HCT116 (cell line): ENCODE data around the gene PIP5KL1. TPM values are rescaled to one million over a fixed set of nuclear protein-coding genes. Genes with fewer than 3 reads are reported as not detected.

Experiments used
- ATAC-seq: fragments of 200-7000 bp; cut with Tn5 transposase; 2 replicates; pipeline ENCODE4 v1.9.1; 2020; ENCODE audit warnings: mild to moderate bottlenecking, moderate library complexity
- BruUV-seq: library from RNA; stranded (reverse); fragments of 400-500 nt; replicated peaks from 2 replicates; lab custom pipeline; 2021; lab: Mats Ljungman, UMichigan
- CTCF ChIA-PET: fragments of 300-600 bp; sonication (Branson Sonifier 250); formaldehyde crosslinking; loops from one replicate; lab custom pipeline; 2021; ENCODE audit warnings: antibody characterized with exemption; lab: Charles Lee
- POLR2A ChIA-PET: fragments of 300-600, 350-600 bp; sonication (Branson Sonifier 250); formaldehyde crosslinking; loops from one replicate; lab custom pipeline; 2021; ENCODE audit warnings: antibody characterized with exemption; lab: Charles Lee
- RAD21 ChIA-PET, 2 experiments: fragments of 300-600 bp; sonication (Branson Sonifier 250); formaldehyde crosslinking; loops; one replicate each; lab custom pipeline; 2023; ENCODE audit warnings: low total read pairs in 2 of 2; ENCODE audit not compliant: uncharacterized antibody in 2 of 2, unreplicated experiment in 2 of 2, low non-redundant PET in 1 of 2; lab: Charles Lee
- DNase-seq: peaks from one replicate; pipeline ENCODE4 v3.0.0-alpha.2; 2010; ENCODE audit warnings: low read depth, low spot score
- H2AFZ ChIP-seq: fragments of 200-600 bp; shearing (Covaris generic), sonication (generic); 2 replicates; pipeline ENCODE4 v1.6.1; 2017; ENCODE audit warnings: low read depth, mixed run types, mixed read lengths, antibody characterized with exemption, low read length; ENCODE audit not compliant: poor library complexity, severe bottlenecking
- H3K27ac ChIP-seq: 2 replicates; pipeline ENCODE4 v1.5.1; 2012; ENCODE audit warnings: low read depth, low read length
- H3K27me3 ChIP-seq: fragments of 200-600 bp; sonication (generic); 2 replicates; pipeline ENCODE4 v1.6.1; 2016; ENCODE audit warnings: mixed run types, low read length, mixed read lengths; ENCODE audit not compliant: insufficient read depth
- H3K36me3 ChIP-seq, 2 experiments: fragments of 200-500 bp in 1 of 2; fragments of 200-600 bp in 1 of 2; sonication (Bioruptor generic) in 1 of 2; sonication (generic) in 1 of 2; 2 replicates each; pipeline versions ENCODE4 v1.5.1 to v1.6.1; 2014 to 2016; ENCODE audit warnings: low read length in 2 of 2, inconsistent platforms in 1 of 2, mixed read lengths in 1 of 2, mixed run types in 1 of 2; ENCODE audit not compliant: insufficient read depth in 2 of 2, control insufficient read depth in 1 of 2
- H3K4me1 ChIP-seq, 2 experiments: fragments of 200-600 bp in 1 of 2; sonication (generic) in 1 of 2; 2 replicates each; pipeline versions ENCODE4 v1.5.1 to v1.6.1; 2012 to 2017; ENCODE audit warnings: low read length in 2 of 2, inconsistent platforms in 1 of 2, mild to moderate bottlenecking in 1 of 2, mixed read lengths in 1 of 2, mixed run types in 1 of 2, moderate library complexity in 1 of 2; ENCODE audit not compliant: insufficient read depth in 2 of 2, control insufficient read depth in 1 of 2
- H3K4me2 ChIP-seq: fragments of 200-600 bp; sonication (generic); 2 replicates; pipeline ENCODE4 v1.6.1; 2017; ENCODE audit warnings: mixed run types, low read length, mixed read lengths
- H3K4me3 ChIP-seq, 2 experiments: fragments of 200-600 bp in 1 of 2; sonication (generic) in 1 of 2; replicated peaks in 1 of 2; 2 replicates each; pipeline ENCODE4 v1.5.1; 2011 to 2016; ENCODE audit warnings: low read length in 2 of 2, control low read depth in 1 of 2, low read depth in 1 of 2, mild to moderate bottlenecking in 1 of 2, mixed read lengths in 1 of 2, mixed run types in 1 of 2
- H3K79me2 ChIP-seq: fragments of 200-600 bp; sonication (generic); 2 replicates; pipeline ENCODE4 v1.6.1; 2017; ENCODE audit warnings: mild to moderate bottlenecking, mixed run types, low read length, moderate library complexity, mixed read lengths; ENCODE audit not compliant: insufficient read depth
- H3K9ac ChIP-seq: fragments of 200-600 bp; sonication (generic); 2 replicates; pipeline ENCODE4 v1.6.1; 2016; ENCODE audit warnings: low read length, mixed read lengths
- H3K9me2 ChIP-seq: fragments of 200-600 bp; sonication (generic), shearing (Covaris generic); 2 replicates; pipeline ENCODE4 v1.6.1; 2017; ENCODE audit warnings: mixed run types, mild to moderate bottlenecking, moderate library complexity; ENCODE audit not compliant: insufficient read depth
- H3K9me3 ChIP-seq, 2 experiments: fragments of 200-500 bp in 1 of 2; fragments of 200-600 bp in 1 of 2; sonication (Bioruptor generic) in 1 of 2; sonication (generic) in 1 of 2; 2 replicates each; pipeline ENCODE4 v1.6.1; 2014 to 2017; ENCODE audit warnings: low read length in 2 of 2, mixed read lengths in 2 of 2, inconsistent platforms in 1 of 2, low read depth in 1 of 2, mild to moderate bottlenecking in 1 of 2, mixed run types in 1 of 2, moderate library complexity in 1 of 2; ENCODE audit not compliant: control insufficient read depth in 1 of 2, insufficient read depth in 1 of 2
- H4K20me1 ChIP-seq: fragments of 200-600 bp; sonication (generic), shearing (Covaris generic); 2 replicates; pipeline ENCODE4 v1.6.1; 2017; ENCODE audit warnings: mixed run types, mild to moderate bottlenecking, moderate library complexity; ENCODE audit not compliant: insufficient read depth
- EZH2phosphoT487 ChIP-seq: fragments of 200-600 bp; IDR thresholded peaks from 2 replicates; pipeline ENCODE4 v1.6.1; 2018; ENCODE audit warnings: antibody characterized with exemption, borderline replicate concordance
- JUND ChIP-seq: IDR thresholded peaks from 2 replicates; pipeline ENCODE4 v1.6.1; 2012
- POLR2A ChIP-seq: IDR thresholded peaks from 2 replicates; pipeline ENCODE4 v1.7.0; 2011; ENCODE audit warnings: borderline replicate concordance; ENCODE audit not compliant: insufficient read depth, insufficient read length; ENCODE audit errors: extremely low read depth
- RAD21 ChIP-seq: IDR thresholded peaks from 2 replicates; pipeline ENCODE4 v1.6.1; 2012; ENCODE audit warnings: low read depth, mild to moderate bottlenecking
- ZFX ChIP-seq: fragments of 450-650 bp; IDR thresholded peaks from 2 replicates; pipeline ENCODE4 v1.6.1; 2017
- ZNF274 ChIP-seq: fragments of 200-500 bp; sonication (Bioruptor generic); IDR thresholded peaks from 2 replicates; pipeline ENCODE4 v1.6.1; 2014; ENCODE audit warnings: mild to moderate bottlenecking, low read depth, low read length, inconsistent platforms
- intact Hi-C: fragments of 100-400 bp; cut with micrococcal nuclease; formaldehyde crosslinking; loops from 2 replicates; pipeline ENCODE4 v1.10.0; 2022
- total RNA-seq: library from RNA; stranded (reverse); gene quantifications from one replicate; pipeline ENCODE4 v1.2.1, GENCODE V29; 2021; ENCODE audit not compliant: unreplicated experiment
- TF ChIP-seq, protein P1 (sequence below), 3 experiments: fragments of 200-600 bp in 1 of 3; sonication (generic) in 1 of 3; IDR thresholded peaks in 2 of 3; conservative IDR thresholded peaks in 1 of 3; 2 replicates each; pipeline ENCODE4 v1.5.1; 2012 to 2017; ENCODE audit warnings: low read depth in 2 of 3, low read length in 2 of 3, antibody characterized with exemption in 1 of 3, borderline replicate concordance in 1 of 3, control low read depth in 1 of 3, mild to moderate bottlenecking in 1 of 3, mixed read lengths in 1 of 3, mixed run types in 1 of 3, moderate library complexity in 1 of 3; ENCODE audit not compliant: insufficient read depth in 1 of 3
- TF ChIP-seq, protein P2 (sequence below): IDR thresholded peaks from 2 replicates; pipeline ENCODE4 v1.6.1; 2012

PIP5KL1 gene
- total RNA-seq, 1 experiment from 2014 or later, result 37.6 TPM

DNA sequence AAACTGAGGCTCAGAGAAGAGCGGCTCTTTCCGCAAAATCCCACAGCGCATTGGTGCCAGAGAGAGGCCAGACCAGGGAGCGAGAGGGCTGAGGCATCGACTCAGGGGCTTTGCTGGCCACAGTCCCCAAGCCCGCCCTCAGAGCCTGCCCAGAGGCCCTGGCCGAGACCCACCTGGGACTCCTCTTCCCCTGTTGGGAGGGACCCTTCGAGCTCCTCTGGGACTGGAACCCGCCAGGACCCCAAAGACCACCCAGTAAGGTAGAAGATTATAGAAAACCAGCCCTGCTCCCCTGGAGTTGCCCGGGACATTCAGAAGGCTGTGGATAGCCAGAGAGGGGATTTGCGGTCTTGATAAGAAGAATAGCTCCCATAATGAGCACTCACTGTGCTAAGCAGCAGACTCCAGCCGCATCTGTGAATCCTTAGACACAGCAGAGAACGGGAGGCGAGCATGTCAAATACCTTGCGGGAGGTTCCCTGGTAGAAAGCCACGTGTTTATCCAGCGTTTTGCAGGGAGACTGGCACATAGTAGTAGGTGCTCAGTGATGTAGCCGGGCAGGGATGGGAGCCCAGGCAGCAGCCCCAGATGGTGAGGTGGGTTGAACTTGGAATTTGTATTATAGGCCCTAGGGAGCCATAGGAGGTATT is 52.5 kb downstream of the PIP5KL1 start:
- intact Hi-C loops, result no loop called here
- H3K27me3 ChIP-seq, result no peaks in the 10 kb centered on the region
- H3K36me3 ChIP-seq, result no peaks in the 10 kb centered on the region
- no peaks in the 10 kb centered on the region; the same call in 1 of the 2 replicates for H3K79me2 ChIP-seq
- H3K27ac ChIP-seq, result peak overlapping the region; percentile 32; the same call in 1 of the 2 replicates
- no peaks in the 10 kb centered on the region for H3K9me2 ChIP-seq
- no peak overlapping the region for H2AFZ ChIP-seq
- TF ChIP-seq JUND (no peak), EZH2phosphoT487 (no peak), ZFX (no peak), RAD21 (no peak), POLR2A (no peak), ZNF274 (no peak)
- TF ChIP-seq, protein P1, sequence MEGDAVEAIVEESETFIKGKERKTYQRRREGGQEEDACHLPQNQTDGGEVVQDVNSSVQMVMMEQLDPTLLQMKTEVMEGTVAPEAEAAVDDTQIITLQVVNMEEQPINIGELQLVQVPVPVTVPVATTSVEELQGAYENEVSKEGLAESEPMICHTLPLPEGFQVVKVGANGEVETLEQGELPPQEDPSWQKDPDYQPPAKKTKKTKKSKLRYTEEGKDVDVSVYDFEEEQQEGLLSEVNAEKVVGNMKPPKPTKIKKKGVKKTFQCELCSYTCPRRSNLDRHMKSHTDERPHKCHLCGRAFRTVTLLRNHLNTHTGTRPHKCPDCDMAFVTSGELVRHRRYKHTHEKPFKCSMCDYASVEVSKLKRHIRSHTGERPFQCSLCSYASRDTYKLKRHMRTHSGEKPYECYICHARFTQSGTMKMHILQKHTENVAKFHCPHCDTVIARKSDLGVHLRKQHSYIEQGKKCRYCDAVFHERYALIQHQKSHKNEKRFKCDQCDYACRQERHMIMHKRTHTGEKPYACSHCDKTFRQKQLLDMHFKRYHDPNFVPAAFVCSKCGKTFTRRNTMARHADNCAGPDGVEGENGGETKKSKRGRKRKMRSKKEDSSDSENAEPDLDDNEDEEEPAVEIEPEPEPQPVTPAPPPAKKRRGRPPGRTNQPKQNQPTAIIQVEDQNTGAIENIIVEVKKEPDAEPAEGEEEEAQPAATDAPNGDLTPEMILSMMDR (IDR thresholded peaks at IDR 0.05 in 2 of 3, conservative IDR thresholded peaks at IDR 0.05 in 1 of 3; ENCODE audit: borderline replicate concordance in 1 of 3, insufficient read depth in 1 of 3, low read depth in 2 of 3, low read length in 2 of 3), result no peak
- TF ChIP-seq, protein P2, sequence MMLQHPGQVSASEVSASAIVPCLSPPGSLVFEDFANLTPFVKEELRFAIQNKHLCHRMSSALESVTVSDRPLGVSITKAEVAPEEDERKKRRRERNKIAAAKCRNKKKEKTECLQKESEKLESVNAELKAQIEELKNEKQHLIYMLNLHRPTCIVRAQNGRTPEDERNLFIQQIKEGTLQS, result no peak
- ChIA-PET CTCF (interaction anchor here (1.0 to 2.2 kb wide), 2 partner anchors 8 to 40 kb away, joined by 3 to 4 read pairs; no protein-coding TSS in a partner anchor), RAD21 (no interaction called here), POLR2A (no interaction called here)
- H4K20me1 ChIP-seq, result no peaks in the 10 kb centered on the region
- H3K4me3 ChIP-seq, result peak overlapping the region; percentile 58 to 68
- DNase-seq, result no peak
- H3K4me1 ChIP-seq, result peaks cover 14 to 50% of the 10 kb centered on the region in 2 experiments
- H3K4me2 ChIP-seq, result peak overlapping the region; percentile 89
- peak overlapping the region; percentile 70 for H3K9ac ChIP-seq
- BruUV-seq, result no TSS peak
- no peaks in the 10 kb centered on the region for H3K9me3 ChIP-seq
- ATAC-seq, result peak; percentile 15
